ENCODE results near the gene TRIM32. TPM values are rescaled to one million over a fixed set of nuclear protein-coding genes. Genes with fewer than 3 reads are reported as not detected.

Gene TRIM32
- total RNA-seq, 4 donors from 2014 or later = 4.1 to 40.2 (median 12.7) TPM

- H3K27me3 ChIP-seq = no peaks in the 10 kb centered on the region
These were observed 33.6 kb upstream of the TRIM32 start for GRCh38 chr9:116653348-116654058.

GRCh38 chr9:116654059-116654355 is 33.1 kb upstream of the TRIM32 start:
- WGBS, 2 donors (ENCODE audit: low coverage in 1 of 2) = 79 to 89% methylated on average over 3 of the region's 3 CpGs
- in situ Hi-C loops (cut with MboI; ENCODE audit: low pct_ligation_motif_present in 1 of 4, low pct_unique_long_range_greater_than_20kb in 1 of 4, low sequenced_read_pairs in 3 of 4) = loop anchor here in 3 of 4 donors (25.0 kb wide), 3 partner anchors 492 to 1067 kb away; partner anchors contain the start of gene PAPPA (in 3 of the 3)
- Histone ChIP-seq H3K4me3 (no peak overlapping the region), H3K36me3 (no peaks in the 10 kb centered on the region), H3K27ac (no peak overlapping the region), H3K9me3 (no peaks in the 10 kb centered on the region), H3K27me3 (no peaks in the 10 kb centered on the region), H3K4me1 (no peaks in the 10 kb centered on the region)
- intact Hi-C loops (cut with DNase I; ENCODE audit: low total_unique reads) = loop anchor here (10.0 kb wide), 1 partner anchor 1059 kb away; no protein-coding TSS in a partner anchor
- no peak for TF ChIP-seq POLR2AphosphoS5 (IDR thresholded peaks at IDR 0.05)
- TF ChIP-seq CTCF (IDR thresholded peaks at IDR 0.05) = no peak
- no peak for DNase-seq

More at GRCh38 chr9:116653348-116654058, 33.6 kb upstream of the TRIM32 start:
- Histone ChIP-seq H3K27ac (no peak overlapping the region), H3K4me1 (no peaks in the 10 kb centered on the region), H3K4me3 (no peak overlapping the region), H3K36me3 (no peaks in the 10 kb centered on the region), H3K9me3 (no peaks in the 10 kb centered on the region)
- no peak for DNase-seq
- 77 to 90% methylated on average over 5 to 7 of the region's 7 CpGs for WGBS, 2 donors (ENCODE audit: low coverage in 1 of 2)
- intact Hi-C loops (cut with DNase I; ENCODE audit: low total_unique reads) = loop anchor here (10.0 kb wide), 1 partner anchor 1059 kb away; no protein-coding TSS in a partner anchor
- TF ChIP-seq EP300 (IDR thresholded peaks at IDR 0.05; ENCODE audit: low read depth) = no peak
- TF ChIP-seq POLR2AphosphoS5 (IDR thresholded peaks at IDR 0.05) = no peak
- no peak for TF ChIP-seq POLR2A (IDR thresholded peaks at IDR 0.05)
- TF ChIP-seq CTCF (IDR thresholded peaks at IDR 0.05) = no peak
- in situ Hi-C loops (cut with MboI; ENCODE audit: low pct_ligation_motif_present in 1 of 4, low pct_unique_long_range_greater_than_20kb in 1 of 4, low sequenced_read_pairs in 3 of 4) = loop anchor here in 3 of 4 donors (25.0 kb wide), 3 partner anchors 491 to 1066 kb away; partner anchors contain the start of gene PAPPA (in 3 of the 3)

GRCh38 chr9:116656501-116656971 is 30.6 kb upstream of the TRIM32 start:
- Histone ChIP-seq H3K27me3 (no peaks in the 10 kb centered on the region), H3K4me3 (no peak overlapping the region), H3K27ac (no peak overlapping the region), H3K4me1 (peaks cover 0 to 6% (median 1%) of the 10 kb centered on the region in 4 donors), H3K36me3 (no peaks in the 10 kb centered on the region), H3K9me3 (no peaks in the 10 kb centered on the region)
- TF ChIP-seq POLR2AphosphoS5 (IDR thresholded peaks at IDR 0.05) = no peak
- no peak for TF ChIP-seq POLR2A (IDR thresholded peaks at IDR 0.05)
- TF ChIP-seq CTCF (IDR thresholded peaks at IDR 0.05) = no peak
- no peak for TF ChIP-seq EP300 (IDR thresholded peaks at IDR 0.05; ENCODE audit: low read depth)
- 72 to 77% methylated on average over 2 to 5 of the region's 5 CpGs for WGBS, 2 donors (ENCODE audit: low coverage in 1 of 2)
- no peak for DNase-seq
- intact Hi-C loops (cut with DNase I; ENCODE audit: low total_unique reads) (loop anchor here (10.0 kb wide), 1 partner anchor 1062 kb away; no protein-coding TSS in a partner anchor), in situ Hi-C loops (cut with MboI; ENCODE audit: low pct_ligation_motif_present in 1 of 4, low pct_unique_long_range_greater_than_20kb in 1 of 4, low sequenced_read_pairs in 3 of 4) (loop anchor here in 3 of 4 donors (25.0 kb wide), 3 partner anchors 494 to 1069 kb away; partner anchors contain the start of gene PAPPA (in 3 of the 3))

GRCh38 chr9:116656977-116657376 is 30.1 kb upstream of the TRIM32 start:
- intact Hi-C loops (cut with DNase I; ENCODE audit: low total_unique reads) (loop anchor here (10.0 kb wide), 1 partner anchor 1062 kb away; no protein-coding TSS in a partner anchor), in situ Hi-C loops (cut with MboI; ENCODE audit: low pct_ligation_motif_present in 1 of 4, low pct_unique_long_range_greater_than_20kb in 1 of 4, low sequenced_read_pairs in 3 of 4) (loop anchor here in 3 of 4 donors (25.0 kb wide), 3 partner anchors 495 to 1070 kb away; partner anchors contain the start of gene PAPPA (in 3 of the 3))
- TF ChIP-seq CTCF (IDR thresholded peaks at IDR 0.05) (no peak), POLR2AphosphoS5 (IDR thresholded peaks at IDR 0.05) (no peak), EP300 (IDR thresholded peaks at IDR 0.05; ENCODE audit: low read depth) (no peak), POLR2A (IDR thresholded peaks at IDR 0.05) (no peak)
- WGBS, 2 donors (ENCODE audit: low coverage in 1 of 2) = 72 to 100% methylated on average over 1 to 2 of the region's 2 CpGs
- Histone ChIP-seq H3K36me3 (no peaks in the 10 kb centered on the region), H3K9me3 (no peaks in the 10 kb centered on the region), H3K4me3 (no peak overlapping the region), H3K27me3 (no peaks in the 10 kb centered on the region), H3K4me1 (peaks cover 0 to 6% (median 1%) of the 10 kb centered on the region in 4 donors), H3K27ac (no peak overlapping the region)
- DNase-seq = no peak

All from transverse colon (tissue), 4 donors.